Measurements from ENCODE around the gene CNGB1. TPM values are rescaled to one million over a fixed set of nuclear protein-coding genes. Genes with fewer than 3 reads are reported as not detected.
"Not testable (repeated sequence)": the region's sequence is repeated elsewhere in the genome, so short reads cannot be mapped to it uniquely, and the experiment has no call there.

CNGB1 gene
- total RNA-seq, 1 donor from 2014 or later, result not detected

DNA sequence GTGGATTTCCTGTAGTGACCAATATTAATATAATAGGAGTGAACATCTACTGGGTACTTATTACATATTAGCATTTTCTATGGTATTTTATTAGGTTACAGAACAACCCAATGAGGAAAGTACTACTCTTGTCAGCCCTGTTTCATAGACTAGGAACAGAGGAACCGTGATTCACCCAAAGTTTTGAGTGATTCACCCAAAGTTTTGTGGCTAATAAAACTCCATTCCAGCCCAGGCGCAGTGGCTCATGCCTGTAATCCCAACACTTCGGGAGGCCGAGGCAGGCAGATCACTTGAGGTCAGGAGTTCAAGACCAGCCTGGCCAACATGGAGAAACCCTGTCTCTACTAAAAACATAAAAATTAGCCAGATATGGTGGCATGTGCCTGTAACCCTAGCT lies 135.5 kb downstream of the CNGB1 start:
- intact Hi-C loops (cut with micrococcal nuclease), result not testable (repeated sequence)

DNA sequence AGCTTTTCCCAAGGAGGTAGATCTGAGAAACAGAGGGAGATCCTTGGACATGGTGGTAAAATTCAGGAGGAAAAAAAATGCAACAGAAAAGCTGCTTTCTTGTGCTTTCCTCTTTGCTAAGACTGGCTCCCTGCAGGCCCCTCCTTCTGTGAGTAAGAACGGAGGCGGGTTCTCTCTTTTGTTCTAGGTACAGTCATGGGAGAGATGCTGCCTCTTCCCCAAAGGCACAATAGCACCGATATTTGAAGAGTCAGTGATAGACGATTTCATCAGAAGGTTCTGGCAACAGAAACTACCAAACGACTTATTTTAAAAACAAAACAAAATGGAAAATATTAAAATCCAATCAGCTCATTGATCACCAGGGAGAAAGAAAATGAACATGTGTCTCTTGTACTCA lies 136.0 kb downstream of the CNGB1 start:
- intact Hi-C loops (cut with micrococcal nuclease), result no loop called here

Other genes starting within 250 kb of the CNGB1 start
- gene KATNB1, start 235.4 kb downstream of the CNGB1 start, total RNA-seq, result 28.3 and 30.5 TPM in 2 replicates
- gene KIFC3, start 168.6 kb downstream of the CNGB1 start, total RNA-seq, result not detected in 2 replicates
- gene ZNF319, start 29.5 kb upstream of the CNGB1 start, total RNA-seq, result 16.1 and 16.7 TPM in 2 replicates
- 60.9 and 64.9 TPM in 2 replicates for gene USB1, start 30.3 kb upstream of the CNGB1 start, total RNA-seq
- gene MMP15, start 54.6 kb upstream of the CNGB1 start, total RNA-seq, result 0.95 and 1.2 TPM in 2 replicates
- 43.8 and 44.3 TPM in 2 replicates for gene CFAP20, start 158.3 kb upstream of the CNGB1 start, total RNA-seq
- gene CSNK2A2, start 227.0 kb upstream of the CNGB1 start, total RNA-seq, result 68.5 and 70.0 TPM in 2 replicates